H1 (cell line): Measurements from ENCODE around the gene WDR4. TPM values are rescaled to one million over a fixed set of nuclear protein-coding genes. Genes with fewer than 3 reads are reported as not detected.

ENCODE experiments used
- CTCF ChIA-PET: fragments of 300-600 bp; sonication (Branson Sonifier 250); formaldehyde crosslinking; loops from one replicate; lab custom pipeline; 2021; ENCODE audit not compliant: partially characterized antibody; lab: Charles Lee
- POLR2A ChIA-PET: fragments of 300-600 bp; sonication (Branson Sonifier 250); formaldehyde crosslinking; loops from one replicate; lab custom pipeline; 2021; ENCODE audit warnings: inconsistent platforms; ENCODE audit not compliant: partially characterized antibody; lab: Charles Lee
- DNase-seq, 2 experiments: peaks; one replicate each; pipeline versions ENCODE4 v3.0.0 to v3.0.0-alpha.2; 2010 to 2022; ENCODE audit warnings: low spot score in 2 of 2, low read depth in 1 of 2, mixed read lengths in 1 of 2
- FAIRE-seq: peaks from 2 replicates; lab custom pipeline; 2011; peaks lifted over from hg19 to GRCh38; lab: Jason Lieb, UNC
- H2AFZ ChIP-seq: 2 replicates; pipeline ENCODE4 v1.8.1; 2012; ENCODE audit warnings: low read length, inconsistent platforms
- H2AK5ac ChIP-seq: 2 replicates; pipeline ENCODE4 v1.6.1; 2013; ENCODE audit warnings: low read depth, low read length
- H2BK120ac ChIP-seq: replicated peaks from 2 replicates; pipeline ENCODE3; 2013; ENCODE audit warnings: low read depth, low read length, inconsistent platforms
- H2BK12ac ChIP-seq: 2 replicates; pipeline ENCODE4 v1.6.1; 2013; ENCODE audit warnings: low read depth, low read length
- H2BK15ac ChIP-seq: 2 replicates; pipeline ENCODE4 v1.6.1; 2013; ENCODE audit warnings: low read length
- H2BK20ac ChIP-seq: 2 replicates; pipeline ENCODE4 v1.6.1; 2013; ENCODE audit warnings: low read length
- H2BK5ac ChIP-seq: 2 replicates; pipeline ENCODE4 v1.6.1; 2013; ENCODE audit warnings: low read depth, low read length
- H3K14ac ChIP-seq: 2 replicates; pipeline ENCODE4 v1.6.1; 2013; ENCODE audit warnings: inconsistent platforms; ENCODE audit not compliant: insufficient read length
- H3K18ac ChIP-seq: 2 replicates; pipeline ENCODE4 v1.6.1; 2013; ENCODE audit warnings: low read length; ENCODE audit errors: extremely low read depth
- H3K23ac ChIP-seq: 2 replicates; pipeline ENCODE4 v1.6.1; 2013; ENCODE audit warnings: inconsistent platforms; ENCODE audit not compliant: insufficient read length
- H3K23me2 ChIP-seq: 2 replicates; pipeline ENCODE4 v1.6.1; 2013; ENCODE audit warnings: low read depth, low read length
- H3K27ac ChIP-seq: 2 replicates; pipeline ENCODE4 v1.6.1; 2011; ENCODE audit warnings: low read depth, low read length, inconsistent platforms
- H3K27me3 ChIP-seq, 4 experiments: replicated peaks in 1 of 4; 1 replicate in 1 of 4; 2 replicates in 3 of 4; pipeline versions ENCODE4 v1.6.1 to v1.8.1; 2011 to 2013; ENCODE audit warnings: low read length in 3 of 4, mild to moderate bottlenecking in 3 of 4, inconsistent platforms in 2 of 4, mixed read lengths in 2 of 4, moderate library complexity in 1 of 4; ENCODE audit not compliant: control insufficient read depth in 3 of 4, insufficient read depth in 3 of 4; ENCODE audit errors: extremely low read depth in 1 of 4
- H3K36me3 ChIP-seq, 4 experiments: 2 replicates each; pipeline versions ENCODE4 v1.6.1 to v1.8.1; 2011 to 2013; ENCODE audit warnings: mild to moderate bottlenecking in 4 of 4, low read length in 3 of 4, moderate library complexity in 2 of 4, control low read depth in 1 of 4, inconsistent platforms in 1 of 4; ENCODE audit not compliant: insufficient read depth in 4 of 4, control insufficient read depth in 2 of 4
- H3K4ac ChIP-seq: replicated peaks from 2 replicates; pipeline ENCODE3; 2013; ENCODE audit warnings: low read length, low read depth, mixed read lengths, inconsistent platforms; ENCODE audit not compliant: insufficient read length
- H3K4me1 ChIP-seq, 4 experiments: replicated peaks in 1 of 4; 1 replicate in 1 of 4; 2 replicates in 3 of 4; pipeline versions ENCODE4 v1.6.1 to v1.8.1; 2011 to 2013; ENCODE audit warnings: low read length in 3 of 4, inconsistent platforms in 2 of 4, mixed read lengths in 1 of 4; ENCODE audit not compliant: insufficient read depth in 4 of 4, control insufficient read depth in 3 of 4
- H3K4me2 ChIP-seq, 2 experiments: 2 replicates each; pipeline versions ENCODE4 v1.6.1 to v1.8.1; 2011 to 2013; ENCODE audit warnings: low read depth in 2 of 2, low read length in 2 of 2, control low read depth in 1 of 2, inconsistent platforms in 1 of 2, mild to moderate bottlenecking in 1 of 2; ENCODE audit not compliant: insufficient read depth in 1 of 2
- H3K4me3 ChIP-seq, 4 experiments: fragments of 200-600, 300-600 bp in 1 of 4; sonication (generic), shearing (Covaris generic), sonication (Bioruptor Twin) in 1 of 4; 2 replicates each; pipeline versions ENCODE4 v1.5.1 to v1.8.1; 2011 to 2016; ENCODE audit warnings: low read length in 4 of 4, low read depth in 3 of 4, control low read depth in 2 of 4, inconsistent platforms in 2 of 4, mild to moderate bottlenecking in 2 of 4, mixed read lengths in 1 of 4, moderate library complexity in 1 of 4; ENCODE audit not compliant: insufficient read depth in 2 of 4; ENCODE audit errors: extremely low read depth in 1 of 4
- H3K56ac ChIP-seq: replicated peaks from 2 replicates; pipeline ENCODE3; 2013; ENCODE audit warnings: low read depth, mild to moderate bottlenecking, mixed read lengths, low read length, inconsistent platforms; ENCODE audit not compliant: insufficient read length
- H3K79me1 ChIP-seq: 2 replicates; pipeline ENCODE4 v1.6.1; 2013; ENCODE audit warnings: low read depth, low read length, control low read depth
- H3K79me2 ChIP-seq, 2 experiments: 2 replicates each; pipeline versions ENCODE4 v1.6.1 to v1.8.1; 2012 to 2013; ENCODE audit warnings: low read length in 2 of 2, mild to moderate bottlenecking in 2 of 2, inconsistent platforms in 1 of 2; ENCODE audit not compliant: insufficient read depth in 2 of 2, control insufficient read depth in 1 of 2
- H3K9ac ChIP-seq, 4 experiments: replicated peaks in 1 of 4; 1 replicate in 1 of 4; 2 replicates in 3 of 4; pipeline versions ENCODE4 v1.6.1 to v1.8.1; 2011 to 2013; ENCODE audit warnings: low read depth in 3 of 4, low read length in 3 of 4, control low read depth in 2 of 4, mild to moderate bottlenecking in 2 of 4, moderate library complexity in 2 of 4, inconsistent platforms in 1 of 4; ENCODE audit errors: extremely low read depth in 1 of 4
- H3K9me3 ChIP-seq, 2 experiments: 2 replicates each; pipeline versions ENCODE4 v1.6.1 to v1.8.1; 2012 to 2013; ENCODE audit warnings: mild to moderate bottlenecking in 2 of 2, moderate library complexity in 2 of 2, control low read depth in 1 of 2, inconsistent platforms in 1 of 2, low read depth in 1 of 2, low read length in 1 of 2, mixed read lengths in 1 of 2; ENCODE audit not compliant: insufficient read depth in 2 of 2
- H4K20me1 ChIP-seq, 2 experiments: replicated peaks in 1 of 2; 2 replicates each; pipeline versions ENCODE3 to v1.8.1; 2011 to 2013; ENCODE audit warnings: inconsistent platforms in 2 of 2, low read length in 2 of 2, mild to moderate bottlenecking in 1 of 2; ENCODE audit not compliant: insufficient read depth in 2 of 2, control insufficient read depth in 1 of 2
- H4K5ac ChIP-seq: 2 replicates; pipeline ENCODE4 v1.6.1; 2013; ENCODE audit warnings: low read length, low read depth, mixed read lengths, inconsistent platforms; ENCODE audit not compliant: insufficient read length
- H4K8ac ChIP-seq: 2 replicates; pipeline ENCODE4 v1.8.0; 2013; ENCODE audit warnings: mild to moderate bottlenecking, moderate library complexity, low read length, inconsistent platforms; ENCODE audit not compliant: insufficient read depth; ENCODE audit errors: extremely low read depth
- H4K91ac ChIP-seq: replicated peaks from 2 replicates; pipeline ENCODE3; 2013; ENCODE audit warnings: low read length, mixed read lengths, inconsistent platforms; ENCODE audit not compliant: insufficient read length
- WGBS, 2 experiments: shearing (Covaris generic) in 1 of 2; methylation state at CpG; one replicate each; pipeline versions ENCODE4 v1.1.6 to v1.1.7; 2013 to 2015; ENCODE audit warnings: low lambda C conversion rate in 2 of 2, mixed read lengths in 2 of 2, inconsistent platforms in 1 of 2, low coverage in 1 of 2, missing lambda C conversion rate in 1 of 2; ENCODE audit not compliant: insufficient replicate concordance in 2 of 2, insufficient coverage in 1 of 2, insufficient read length in 1 of 2; ENCODE audit errors: extremely low coverage in 1 of 2, missing lambda C conversion rate in 1 of 2; 5-methylcytosine and 5-hydroxymethylcytosine counted together
- polyA plus RNA-seq, 7 experiments: library from polyadenylated mRNA; depleted of rRNA in 3 of 7; stranded (reverse) in 5 of 7; unstranded in 2 of 7; fragments of >200 nt in 5 of 7; fragments of 200-250 nt in 2 of 7; gene quantifications; 1 replicate in 5 of 7; 2 replicates in 1 of 7; 4 replicates in 1 of 7; pipeline versions ENCODE4 v1.2.1 to v1.2.3, GENCODE V29; 2011 to 2013; ENCODE audit warnings: missing spikeins in 2 of 7, mixed read lengths in 2 of 7
- total RNA-seq: library from RNA; stranded (reverse); fragmentation: NEBNext Ultra II Directional; extraction: Animal tissue kit (Norgen Biotek cat#: 25700); gene quantifications from 2 replicates; pipeline ENCODE4 v1.2.1, GENCODE V29; 2021
- TF ChIP-seq, protein P1 (sequence below): IDR thresholded peaks from 2 replicates; pipeline ENCODE4 v1.6.1; 2011; ENCODE audit warnings: low read depth, mild to moderate bottlenecking, low read length; ENCODE audit not compliant: insufficient read depth

Gene WDR4
- total and polyA plus RNA-seq, 2 of the 8 experiments (the other 6 are each of a cell fraction or from before 2014, with no cell fraction given), result 28.9 to 47.8 TPM

DNA sequence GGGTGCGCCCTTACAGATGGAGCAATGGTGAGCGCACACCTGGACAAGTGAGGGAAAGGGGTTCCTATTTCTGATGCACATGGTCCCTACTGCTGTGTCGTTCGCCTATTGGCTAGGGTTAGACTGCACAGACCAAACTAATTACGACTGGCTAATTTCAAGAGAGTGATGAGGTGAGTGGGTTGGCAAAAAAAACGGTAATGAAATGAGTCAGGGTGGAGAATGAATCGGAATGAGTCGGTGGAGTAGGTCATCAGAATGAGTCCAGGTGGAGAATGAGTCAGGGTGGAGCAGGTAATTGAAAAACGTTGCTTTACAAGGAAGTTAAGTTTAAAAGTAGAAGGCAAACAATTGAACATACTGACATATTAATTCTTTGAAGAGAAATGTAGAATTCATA is 79.8 kb downstream of the WDR4 start:
- H3K9me3 ChIP-seq, result no peaks in the 10 kb centered on the region
- H4K5ac ChIP-seq, result no peak overlapping the region
- H3K4me1 ChIP-seq, result peaks cover 0 to 5% (median 2%) of the 10 kb centered on the region in 4 experiments; a peak in 4 of 7 replicates
- H2AFZ ChIP-seq, result no peak overlapping the region
- no peak overlapping the region for H4K91ac ChIP-seq
- H2BK15ac ChIP-seq, result 0 out of 2 replicates have a peak overlapping the region, but pooled peaks have one; percentile 46
- DNase-seq, result peak in 1 of 2 experiments; percentile 35
- no peak overlapping the region for H4K8ac ChIP-seq
- H4K20me1 ChIP-seq, result no peaks in the 10 kb centered on the region
- H3K79me1 ChIP-seq, result no peaks in the 10 kb centered on the region
- H2BK5ac ChIP-seq, result no peak overlapping the region
- H3K23ac ChIP-seq, result no peak overlapping the region
- H3K9ac ChIP-seq, result no peak overlapping the region
- H2BK12ac ChIP-seq, result peak overlapping the region; percentile 68; the same call in 1 of the 2 replicates
- no peak overlapping the region for H3K14ac ChIP-seq
- no peaks in the 10 kb centered on the region for H3K23me2 ChIP-seq
- POLR2A ChIA-PET, result interaction anchor here (1.9 to 2.0 kb wide), 2 partner anchors 11 to 13 kb away, joined by 4 to 6 read pairs; no protein-coding TSS in a partner anchor
- no peak overlapping the region for H2BK120ac ChIP-seq
- no peak overlapping the region for H3K4me3 ChIP-seq
- WGBS, 2 experiments, result 82% methylated on average over 9 of the region's 9 CpGs; no CpG with 5 or more reads in 1 of the 2 experiments
- no peak overlapping the region for H3K4ac ChIP-seq
- H3K36me3 ChIP-seq, result no peaks in the 10 kb centered on the region
- no peaks in the 10 kb centered on the region; a peak in 1 of 7 replicates for H3K27me3 ChIP-seq
- H3K27ac ChIP-seq, result no peak overlapping the region
- no peak overlapping the region for H3K4me2 ChIP-seq
- H2BK20ac ChIP-seq, result peak overlapping the region; percentile 8; the same call in 1 of the 2 replicates
- no peaks in the 10 kb centered on the region for H3K79me2 ChIP-seq
- FAIRE-seq, result no peak
- H2AK5ac ChIP-seq, result peak overlapping the region; percentile 82; the same call in 1 of the 2 replicates
- CTCF ChIA-PET, result interaction anchor here (1.3 kb wide), 1 partner anchor 131 kb away, joined by 4 read pairs; no protein-coding TSS in a partner anchor
- no peak overlapping the region for H3K18ac ChIP-seq
- no peak overlapping the region for H3K56ac ChIP-seq
- TF ChIP-seq, protein P1, sequence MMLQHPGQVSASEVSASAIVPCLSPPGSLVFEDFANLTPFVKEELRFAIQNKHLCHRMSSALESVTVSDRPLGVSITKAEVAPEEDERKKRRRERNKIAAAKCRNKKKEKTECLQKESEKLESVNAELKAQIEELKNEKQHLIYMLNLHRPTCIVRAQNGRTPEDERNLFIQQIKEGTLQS, result no peak
